ENCODE measurements around the gene CLDN19.
"Not testable (repeated sequence)": the region's sequence is repeated elsewhere in the genome, so short reads cannot be mapped to it uniquely, and the experiment has no call there.

Gene CLDN19

GRCh38 chr1:42759114-42759513 is 19.1 kb upstream of the CLDN19 start:
- DNase-seq (ENCODE audit: low spot score), result no peak

- DNase-seq (ENCODE audit: low spot score), result no peak
Measured at GRCh38 chr1:42758641-42759040, 18.6 kb upstream of the CLDN19 start.

GRCh38 chr1:42757892-42758275 is 17.8 kb upstream of the CLDN19 start:
- no peak for DNase-seq (ENCODE audit: low spot score)

GRCh38 chr1:42756956-42757891 is 17.2 kb upstream of the CLDN19 start:
- peak; percentile 69 for DNase-seq (ENCODE audit: low spot score)

GRCh38 chr1:42753070-42753469 is 13.0 kb upstream of the CLDN19 start:
- DNase-seq (ENCODE audit: low spot score), result no peak

- no peak for DNase-seq (ENCODE audit: low spot score)
Measured at GRCh38 chr1:42752284-42752683, 12.2 kb upstream of the CLDN19 start.

- not testable (repeated sequence) for DNase-seq (ENCODE audit: low spot score)
Measured at GRCh38 chr1:42751511-42752070, 11.6 kb upstream of the CLDN19 start.

GRCh38 chr1:42750041-42750440 is 10.0 kb upstream of the CLDN19 start:
- no peak for DNase-seq (ENCODE audit: low spot score)

- no peak for DNase-seq (ENCODE audit: low spot score)
Measured at GRCh38 chr1:42748461-42749410, 8.7 kb upstream of the CLDN19 start.

GRCh38 chr1:42748021-42748420 is 8.0 kb upstream of the CLDN19 start:
- no peak for DNase-seq (ENCODE audit: low spot score)

- peak; percentile 82 for DNase-seq (ENCODE audit: low spot score)
Measured at GRCh38 chr1:42747125-42747524, 7.1 kb upstream of the CLDN19 start.

- no peak for DNase-seq (ENCODE audit: low spot score)
Measured at GRCh38 chr1:42746436-42747105, 6.5 kb upstream of the CLDN19 start.

GRCh38 chr1:42745851-42746250 is 5.8 kb upstream of the CLDN19 start:
- no peak for DNase-seq (ENCODE audit: low spot score)

- no peak for DNase-seq (ENCODE audit: low spot score)
Measured at GRCh38 chr1:42744148-42744413, 4.0 kb upstream of the CLDN19 start.

- no peak for DNase-seq (ENCODE audit: low spot score)
Measured at GRCh38 chr1:42743317-42744147, 3.5 kb upstream of the CLDN19 start.

- DNase-seq (ENCODE audit: low spot score), result no peak
Measured at GRCh38 chr1:42742617-42743316, 2.7 kb upstream of the CLDN19 start.

- DNase-seq (ENCODE audit: low spot score), result no peak
Measured at GRCh38 chr1:42742141-42742540, 2.1 kb upstream of the CLDN19 start.

GRCh38 chr1:42741706-42742105 is 1.7 kb upstream of the CLDN19 start:
- no peak for DNase-seq (ENCODE audit: low spot score)

- peak; percentile 78 for DNase-seq (ENCODE audit: low spot score)
Measured at GRCh38 chr1:42740851-42741580, 980 bp upstream of the CLDN19 start.

- DNase-seq (ENCODE audit: low spot score), result no peak
Measured at GRCh38 chr1:42738678-42739226, 1.3 kb downstream of the CLDN19 start.

Data from D341Med (cell line).